Stimulated activated CD4-positive, alpha-beta T cell treated with anti-CD3 and anti-CD28 coated beads, Interleukin-2, amount 100 ng/mL, for 4 hours (primary cell): ENCODE data around the gene ADAMTS3.

ENCODE experiments used
- DNase-seq: peaks from one replicate; pipeline ENCODE4 v3.0.0-alpha.2; 2020; ENCODE audit warnings: low read depth

The ADAMTS3 gene

DNA sequence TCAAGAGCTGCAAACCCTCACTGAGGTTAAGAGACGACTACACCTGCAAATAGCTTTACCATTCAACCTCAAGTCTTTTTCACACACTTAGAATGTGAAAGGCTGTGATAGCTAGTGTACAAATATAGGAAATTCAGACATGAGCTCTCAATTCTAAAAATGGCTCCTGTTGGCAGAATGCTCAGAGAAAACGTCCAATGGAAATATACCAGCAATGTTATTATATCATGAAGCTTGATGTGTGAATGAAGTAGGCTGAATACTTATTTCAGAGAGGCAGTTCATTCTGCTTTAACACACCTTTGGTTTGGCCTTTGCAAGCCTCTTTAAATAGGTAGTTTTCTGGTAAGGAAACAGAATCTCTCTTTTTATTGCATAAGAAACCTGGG lies 227.6 kb downstream of the ADAMTS3 start:
- no peak for DNase-seq

DNA sequence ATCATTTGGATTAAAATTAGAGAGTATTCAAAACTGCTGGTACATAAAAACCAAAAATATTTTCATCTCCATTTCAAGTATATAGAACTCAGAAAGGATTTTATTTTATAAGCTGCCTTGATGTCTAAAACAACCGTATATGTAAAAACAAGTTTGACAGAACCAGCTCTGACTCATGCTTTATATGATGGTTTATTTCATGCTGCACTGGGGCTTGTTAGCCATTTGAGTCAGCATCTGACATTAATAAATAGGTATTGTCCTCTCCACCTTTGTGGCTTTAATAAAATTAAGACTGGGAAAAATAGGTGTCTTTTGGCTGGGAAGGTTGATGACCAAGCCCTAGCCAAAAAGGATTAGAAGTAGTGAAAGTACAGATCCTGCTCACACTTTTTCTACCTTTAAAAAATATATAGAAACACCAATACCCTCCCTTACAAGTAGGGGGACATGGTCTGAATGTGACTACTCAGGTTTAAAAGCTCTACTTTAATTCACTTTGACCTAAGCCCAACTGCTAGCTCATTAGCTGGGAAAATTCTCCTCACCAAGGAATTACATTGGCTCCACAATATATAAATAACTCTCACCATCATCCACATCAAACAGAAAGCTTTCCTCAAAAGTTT lies 228.1 kb downstream of the ADAMTS3 start:
- DNase-seq: no peak

DNA sequence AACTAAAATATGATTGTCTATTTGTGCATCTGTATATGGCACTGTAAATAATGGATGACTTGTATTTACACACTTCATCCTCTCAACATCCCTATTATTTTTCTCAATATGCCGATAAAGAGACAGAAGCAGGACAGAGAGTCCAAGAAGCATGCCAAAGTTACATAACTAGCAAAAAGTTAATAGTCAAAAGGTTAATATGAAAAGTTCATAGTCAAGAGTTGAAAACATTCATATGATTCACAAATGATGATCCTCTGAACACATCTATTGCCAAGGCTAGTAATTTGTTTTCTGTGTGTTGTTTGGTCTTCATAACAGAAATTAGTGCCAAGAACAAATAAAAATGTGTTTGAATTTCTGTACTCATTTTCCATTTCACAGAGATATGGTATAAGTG lies 231.0 kb downstream of the ADAMTS3 start:
- no peak for DNase-seq

DNA sequence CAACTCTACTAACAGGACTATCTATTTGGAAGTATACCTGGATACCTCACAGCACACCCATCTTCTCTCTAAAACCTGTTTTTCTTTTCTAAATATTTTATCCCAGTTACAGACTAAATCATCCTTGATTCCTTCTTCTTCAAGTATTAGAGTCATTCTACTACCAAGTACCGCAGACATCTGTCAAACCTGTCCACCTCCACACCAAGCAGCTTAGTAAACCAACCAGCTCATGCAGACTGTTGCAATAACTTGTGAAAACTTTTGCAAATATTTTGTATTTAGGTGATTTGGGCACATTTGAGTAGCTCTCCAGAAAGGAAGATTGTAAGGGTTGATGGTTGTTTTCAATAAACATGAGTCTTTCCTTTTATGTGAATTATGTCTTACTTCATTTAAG lies 238.6 kb downstream of the ADAMTS3 start:
- no peak for DNase-seq

DNA sequence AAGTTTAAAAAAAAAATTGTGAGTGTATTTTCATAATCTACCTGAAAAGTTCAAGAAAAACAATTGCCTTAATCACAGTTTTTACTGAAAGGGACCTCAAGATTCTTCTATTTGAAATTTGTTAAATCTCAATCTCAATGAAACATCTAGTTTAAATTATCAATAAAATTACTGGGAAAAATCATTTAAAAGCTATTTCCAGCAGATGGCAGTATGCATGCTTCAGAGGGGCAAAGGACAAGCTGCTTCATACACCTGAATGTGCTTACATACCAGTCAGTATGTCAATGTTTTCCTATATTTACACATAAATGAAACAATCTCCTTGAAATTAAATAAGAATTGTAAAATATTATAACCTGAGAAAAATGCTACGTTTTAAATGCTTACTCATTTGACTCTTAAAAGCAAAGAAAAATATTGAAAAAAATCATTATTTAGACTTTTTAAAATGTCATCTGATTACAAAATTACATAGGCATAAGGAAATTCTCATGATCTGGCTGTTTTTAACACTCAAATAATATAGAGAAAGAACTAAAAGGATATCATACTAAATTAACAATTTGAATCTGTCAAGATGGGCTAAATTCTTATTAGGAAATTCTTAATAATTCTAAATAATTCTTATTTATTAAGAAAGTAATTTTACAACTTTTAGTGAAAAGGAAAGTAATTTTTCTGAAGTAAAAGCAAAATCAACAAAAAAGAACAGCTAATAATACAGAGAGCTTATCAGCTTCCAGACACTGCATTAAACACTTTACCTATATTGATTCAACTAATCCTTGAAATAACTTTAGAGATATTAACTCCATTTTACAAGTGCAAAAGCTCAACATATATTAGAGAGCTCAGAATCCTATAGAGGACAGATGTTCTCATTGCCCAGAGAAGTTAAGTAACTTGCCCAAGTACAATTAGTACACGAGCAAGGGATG lies 242.1 kb downstream of the ADAMTS3 start:
- no peak for DNase-seq

DNA sequence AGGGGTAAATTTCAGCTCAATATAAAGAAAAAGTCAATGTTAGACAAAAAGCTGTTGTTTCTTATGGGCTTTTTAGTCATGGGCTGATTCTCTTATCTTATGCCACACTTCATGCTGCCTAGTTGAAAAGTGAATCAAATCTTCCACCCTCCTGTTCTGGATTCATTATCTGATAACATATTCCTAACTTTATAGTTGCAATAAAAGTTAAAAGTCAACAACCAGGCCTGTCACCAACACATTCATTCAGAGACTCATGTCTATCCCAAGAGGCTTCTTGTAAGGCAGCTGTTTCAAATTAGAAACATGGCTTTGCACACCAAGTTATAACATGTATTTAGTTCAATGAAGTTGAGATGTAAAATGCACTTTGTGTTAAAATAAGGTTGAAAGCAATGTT lies 243.8 kb downstream of the ADAMTS3 start:
- DNase-seq: no peak

DNA sequence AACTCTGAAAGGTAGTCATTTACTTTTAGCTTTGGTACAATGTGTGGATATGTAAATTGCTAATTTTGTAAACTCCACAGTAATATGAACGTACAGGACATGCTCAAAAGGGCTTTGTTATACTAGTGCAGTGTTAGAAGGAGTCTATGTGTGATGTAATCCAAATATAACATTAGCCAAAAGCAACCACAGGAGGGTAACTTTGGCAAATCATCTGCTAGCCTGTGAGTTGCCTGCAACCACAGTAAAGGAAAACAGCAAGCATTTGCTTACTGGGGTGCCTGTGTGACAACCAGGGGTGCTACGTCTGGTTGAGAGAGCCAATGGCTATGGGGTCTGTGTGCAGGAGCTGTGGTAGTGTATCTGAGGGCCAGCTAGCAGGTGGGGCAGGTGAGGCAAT lies 245.8 kb downstream of the ADAMTS3 start:
- no peak for DNase-seq

DNA sequence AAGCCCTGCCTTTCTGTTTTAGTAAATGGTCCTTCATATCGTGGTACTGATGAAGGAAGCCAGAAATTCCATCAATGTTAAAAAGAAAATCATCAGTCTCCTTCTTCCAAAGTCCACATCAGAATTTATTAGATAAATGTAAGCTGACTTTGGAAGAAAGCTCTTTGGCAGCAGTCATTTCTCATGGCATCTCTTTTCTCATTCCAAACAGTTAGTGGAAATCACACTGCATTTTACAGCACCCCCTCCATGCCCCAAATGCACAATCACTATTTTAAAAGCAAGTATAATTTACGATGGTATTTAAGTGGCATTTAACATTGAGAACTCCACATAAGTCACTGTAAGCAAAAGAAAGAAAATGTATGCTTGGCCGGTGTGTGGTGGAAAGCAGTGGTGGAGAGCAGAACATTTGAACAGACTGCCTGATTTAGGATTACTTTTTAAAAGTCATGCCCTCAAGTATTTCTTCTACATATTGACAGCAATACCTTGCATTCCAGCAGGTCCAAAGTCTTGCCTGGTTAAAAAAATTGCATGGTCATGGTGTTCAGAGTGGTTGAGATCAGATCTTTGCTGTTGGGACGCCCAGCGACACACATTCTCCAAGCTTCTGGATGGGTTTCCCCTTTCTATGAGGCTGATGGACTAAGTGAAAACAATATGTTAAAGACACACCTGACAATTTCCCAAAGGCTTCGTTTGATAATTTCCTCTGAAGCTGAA lies 248.6 kb downstream of the ADAMTS3 start:
- DNase-seq: no peak

DNA sequence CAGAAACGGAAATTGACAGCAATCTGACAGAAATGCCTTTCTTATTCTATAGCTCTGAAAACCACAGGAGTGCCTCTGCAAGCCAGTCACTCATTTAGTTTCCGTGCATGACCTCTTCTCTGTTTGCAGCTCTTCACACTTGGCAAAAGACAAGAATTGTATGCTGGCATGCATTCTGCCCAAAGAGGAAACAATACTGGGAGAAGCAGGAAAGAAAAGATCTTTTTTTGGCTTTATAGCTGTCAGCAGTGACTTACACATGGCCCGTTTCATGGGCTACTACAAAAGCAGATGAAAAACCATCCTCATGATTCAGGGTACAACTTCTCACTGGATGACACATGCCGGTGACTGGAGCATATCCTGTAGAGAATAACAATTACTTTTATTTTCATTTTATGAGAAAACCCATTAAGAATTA lies 249.4 kb downstream of the ADAMTS3 start:
- DNase-seq: no peak

DNA sequence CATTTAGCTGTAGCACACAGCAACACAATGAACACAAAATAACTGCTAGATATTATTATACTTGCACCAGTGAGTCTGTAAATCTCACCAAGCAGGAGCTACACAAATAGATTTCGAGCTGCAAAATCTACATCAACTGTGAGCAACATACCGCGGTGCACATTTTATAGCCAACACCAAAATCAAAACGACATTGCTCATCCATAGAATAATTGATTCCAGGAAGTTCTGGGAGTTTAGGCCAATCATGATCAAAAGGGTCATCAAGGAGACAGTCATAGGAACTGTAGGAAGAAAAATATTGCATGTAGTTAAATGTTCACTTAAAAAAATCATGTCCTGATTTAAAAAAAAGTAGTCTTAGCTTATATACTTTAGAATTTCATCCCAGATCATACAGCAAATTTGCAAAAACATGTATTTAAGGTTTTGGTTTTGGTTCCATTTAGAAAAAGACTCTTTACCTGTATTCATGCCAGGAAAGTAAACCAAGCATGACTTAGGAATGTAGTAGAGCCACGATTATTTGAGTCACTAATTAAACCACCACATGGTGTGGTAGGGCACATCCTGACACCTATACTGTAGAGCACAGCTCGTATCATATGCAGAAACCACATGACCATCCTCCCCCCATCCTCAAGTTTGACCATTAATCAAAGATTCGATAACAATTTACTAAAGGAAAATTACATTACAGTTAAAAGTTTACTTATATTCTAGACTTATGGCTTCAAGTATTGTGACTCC lies 250.4 kb downstream of the ADAMTS3 start:
- DNase-seq: no peak

DNA sequence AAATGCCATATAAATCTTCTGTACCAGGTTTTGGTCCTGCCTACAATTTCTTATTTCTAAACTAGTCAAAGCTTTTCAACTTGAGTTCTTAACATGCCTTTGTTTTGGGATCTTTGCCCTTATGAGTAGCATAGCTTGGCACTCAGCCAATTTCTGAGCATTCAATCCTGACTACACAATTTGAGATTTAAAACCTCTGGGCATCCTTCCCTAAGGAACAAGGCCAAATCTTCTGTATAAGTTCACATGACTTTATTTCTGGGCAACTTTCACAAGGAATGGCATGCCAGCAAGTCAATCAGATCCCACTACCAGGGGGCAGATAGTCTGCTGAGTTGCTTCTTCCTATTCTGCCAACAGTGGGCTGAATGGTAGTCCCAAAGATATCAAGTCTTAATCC lies 254.2 kb downstream of the ADAMTS3 start:
- no peak for DNase-seq

DNA sequence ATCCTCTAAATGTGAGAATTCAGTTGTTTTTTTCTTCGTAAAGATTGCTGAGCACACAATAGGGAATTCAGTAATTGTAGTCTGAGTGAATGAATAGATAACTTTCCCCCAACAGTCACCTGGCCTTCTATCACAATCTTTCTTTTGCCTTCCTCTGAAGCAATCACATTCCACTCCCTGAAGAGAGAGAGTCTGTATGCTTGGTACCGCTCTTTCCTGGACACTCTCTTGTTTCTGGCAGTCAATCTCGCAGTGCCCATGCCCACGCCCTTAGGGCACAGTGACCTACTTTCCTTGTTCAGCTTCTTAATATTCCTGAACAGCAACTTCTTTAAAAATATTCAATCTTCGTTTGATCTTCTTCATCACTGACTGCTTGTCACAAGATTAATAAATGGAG lies 255.9 kb downstream of the ADAMTS3 start:
- DNase-seq: no peak

DNA sequence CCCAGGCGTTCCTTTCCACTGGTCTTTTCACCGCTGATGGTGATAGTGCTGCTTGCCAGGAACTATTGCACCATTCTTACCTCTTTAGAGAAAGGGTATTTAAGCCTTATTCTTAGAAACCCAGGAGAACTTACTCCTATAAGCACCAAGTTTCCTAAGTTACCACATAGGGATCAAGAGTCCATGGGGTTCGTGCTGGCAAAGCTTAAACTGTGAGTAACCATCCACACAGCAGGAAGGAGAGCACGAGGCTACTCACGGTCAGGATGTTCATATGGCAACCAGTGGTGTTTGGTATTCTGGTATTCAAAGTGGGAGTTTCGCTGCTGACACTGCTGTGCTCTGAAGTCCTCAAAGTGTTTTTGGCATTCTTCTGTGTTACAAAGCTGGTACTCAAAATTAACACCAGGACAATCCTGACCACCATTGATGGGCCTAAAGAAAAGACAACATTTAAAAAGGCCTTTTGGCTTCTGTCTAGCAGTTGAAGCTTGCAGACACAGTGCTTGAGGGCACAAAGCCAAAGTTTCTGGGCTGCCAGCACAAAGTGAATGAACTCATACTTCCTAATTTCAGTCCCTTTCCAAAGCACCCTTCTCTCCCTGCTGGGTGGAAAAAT lies 256.9 kb downstream of the ADAMTS3 start:
- no peak for DNase-seq

DNA sequence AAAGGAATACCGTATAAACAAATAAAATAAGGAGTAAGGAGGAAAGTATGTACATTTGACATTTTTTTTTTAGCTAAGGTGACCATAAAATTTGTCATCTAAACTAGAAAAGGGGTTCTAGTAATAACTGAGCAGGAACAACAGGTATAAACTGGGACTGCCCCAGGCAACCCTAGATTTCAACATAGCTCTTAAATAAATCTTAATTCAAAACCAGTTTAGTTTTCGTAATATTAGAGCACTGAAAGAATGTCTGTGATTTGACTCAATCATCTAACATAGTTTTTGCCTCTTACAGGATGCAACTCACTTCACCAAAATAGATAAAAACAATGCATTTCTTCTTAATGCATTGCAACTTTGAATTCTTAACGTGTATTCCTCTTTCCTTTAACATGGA lies 257.7 kb downstream of the ADAMTS3 start:
- DNase-seq: no peak

DNA sequence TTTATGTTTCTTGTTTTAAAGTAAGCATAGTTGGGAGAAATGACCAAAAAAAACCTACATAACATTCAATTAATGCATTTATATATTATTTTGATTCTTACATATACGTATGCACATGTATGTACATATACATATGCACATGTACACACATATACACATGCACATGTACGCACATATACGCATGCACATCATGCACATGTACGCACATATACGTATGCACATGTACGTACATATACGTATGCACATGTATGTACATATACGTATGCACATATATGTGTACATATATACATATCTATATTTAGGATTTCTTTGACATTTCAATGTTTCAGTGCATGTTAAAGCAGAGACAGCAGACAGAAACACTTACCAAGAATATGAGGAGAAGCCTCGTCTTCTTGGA lies 263.4 kb downstream of the ADAMTS3 start:
- no peak for DNase-seq

DNA sequence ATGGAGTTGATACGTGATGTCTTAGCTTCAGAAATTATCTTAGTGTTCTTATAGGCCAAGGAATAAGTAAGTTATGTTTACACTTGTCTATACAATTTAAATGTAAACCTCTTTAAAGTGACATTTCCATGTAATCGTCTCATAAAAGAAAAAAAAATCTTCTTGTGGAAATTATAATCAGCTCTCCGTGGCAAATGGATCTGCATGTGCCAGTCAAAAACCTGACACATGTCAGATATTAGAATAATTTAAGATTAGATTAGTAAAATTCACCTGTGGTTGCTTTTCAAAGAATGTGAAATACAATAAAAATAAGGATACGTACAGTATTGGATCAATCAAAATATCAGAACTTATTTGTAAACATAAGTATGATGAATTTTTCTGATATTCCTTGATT lies 263.9 kb downstream of the ADAMTS3 start:
- DNase-seq: no peak

DNA sequence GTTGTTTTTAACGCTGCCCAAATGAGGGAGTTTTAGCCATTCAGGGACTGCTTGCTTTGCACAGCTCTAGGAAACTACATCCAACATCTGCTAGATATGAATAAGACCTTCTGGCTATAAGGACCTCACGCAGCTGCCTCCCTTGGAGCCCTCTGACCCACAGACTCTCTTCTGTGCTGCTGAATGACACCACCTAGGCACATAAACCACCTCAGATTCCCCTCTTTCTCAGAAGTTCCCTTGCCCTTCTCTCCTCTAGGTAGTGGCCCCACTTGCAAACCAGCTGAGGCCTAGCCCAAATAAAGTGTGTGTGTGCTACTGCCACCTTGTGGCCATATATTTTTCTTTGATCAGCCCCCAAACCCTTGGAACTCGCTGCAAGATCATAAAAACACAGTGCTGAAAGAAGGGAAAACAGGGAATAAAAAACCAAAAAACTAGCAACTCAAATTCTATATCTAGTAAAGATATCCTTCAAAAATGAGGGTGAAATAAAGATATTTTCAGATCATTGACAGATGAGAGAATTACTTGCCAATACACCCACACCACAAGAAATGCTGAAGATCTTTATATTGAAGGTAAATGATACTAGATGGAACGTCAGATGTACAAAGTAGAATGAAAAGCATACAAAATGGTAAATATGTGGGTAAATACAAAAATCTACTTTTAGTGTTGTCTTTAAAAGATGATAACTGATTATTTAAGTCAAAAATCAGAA lies 265.9 kb downstream of the ADAMTS3 start:
- DNase-seq: peak; percentile 11

DNA sequence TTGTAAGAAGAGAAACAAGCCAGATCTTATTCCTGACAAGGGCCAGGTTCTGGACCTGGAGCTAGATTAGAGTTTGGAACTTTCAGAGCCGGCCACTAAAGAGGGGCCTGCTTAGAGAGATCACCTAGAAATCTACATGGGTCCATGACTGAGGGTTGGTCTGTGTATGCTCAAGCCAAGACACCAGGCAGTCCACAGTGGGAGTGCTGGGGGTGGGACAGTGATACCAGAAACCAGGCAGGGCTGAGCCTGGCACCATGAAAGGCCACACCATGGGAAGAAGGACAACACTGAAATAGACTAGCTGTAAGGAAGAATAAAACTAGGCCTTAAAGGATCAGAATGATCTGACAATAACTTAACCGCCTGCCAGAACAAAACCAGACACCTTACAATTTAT lies 267.3 kb downstream of the ADAMTS3 start:
- DNase-seq: no peak

DNA sequence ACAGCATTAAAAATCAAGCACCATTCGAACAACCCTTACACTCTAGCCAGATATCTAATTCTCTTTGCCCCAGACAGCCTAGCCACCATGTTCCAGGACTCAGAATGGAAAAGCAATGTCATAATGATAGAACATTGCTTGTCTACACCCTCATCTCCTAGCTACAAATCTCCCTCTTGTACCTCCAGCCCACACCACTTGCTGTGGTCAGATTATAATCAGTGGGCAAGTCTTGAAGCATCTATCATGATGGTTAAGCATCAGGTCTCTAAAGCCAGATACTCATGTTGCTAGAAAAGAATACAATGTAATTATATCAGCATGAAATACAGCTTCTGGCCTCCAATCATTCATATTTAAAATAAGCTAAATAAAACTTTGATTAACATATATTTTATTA lies 268.9 kb downstream of the ADAMTS3 start:
- DNase-seq: no peak

DNA sequence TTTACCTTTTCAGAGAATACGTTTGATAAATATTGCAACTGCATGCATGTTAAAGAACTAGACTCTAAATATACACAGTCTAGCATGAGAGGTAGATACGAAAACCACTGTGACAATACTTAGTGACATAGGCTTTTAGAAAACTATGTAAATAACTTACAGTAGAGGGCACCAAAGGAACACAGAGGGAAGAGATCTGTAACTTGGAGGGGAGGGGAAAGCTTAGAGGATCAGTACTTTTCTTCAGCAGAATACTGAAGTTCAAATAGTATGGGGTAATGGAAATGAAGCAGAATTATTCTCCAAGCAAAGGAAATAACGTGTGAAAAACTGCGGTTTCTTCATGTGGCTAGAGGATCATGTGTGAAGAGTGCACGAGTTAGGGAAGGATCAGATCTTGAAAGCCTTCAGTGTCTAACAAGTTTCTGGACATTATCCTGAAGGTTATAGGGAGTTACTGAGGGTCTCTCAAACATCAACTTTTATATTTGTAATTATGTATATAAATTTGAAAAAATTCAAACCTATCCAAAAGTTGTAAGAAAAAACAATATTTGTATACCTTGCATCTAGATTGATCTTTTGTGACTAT lies 273.0 kb downstream of the ADAMTS3 start:
- no peak for DNase-seq

DNA sequence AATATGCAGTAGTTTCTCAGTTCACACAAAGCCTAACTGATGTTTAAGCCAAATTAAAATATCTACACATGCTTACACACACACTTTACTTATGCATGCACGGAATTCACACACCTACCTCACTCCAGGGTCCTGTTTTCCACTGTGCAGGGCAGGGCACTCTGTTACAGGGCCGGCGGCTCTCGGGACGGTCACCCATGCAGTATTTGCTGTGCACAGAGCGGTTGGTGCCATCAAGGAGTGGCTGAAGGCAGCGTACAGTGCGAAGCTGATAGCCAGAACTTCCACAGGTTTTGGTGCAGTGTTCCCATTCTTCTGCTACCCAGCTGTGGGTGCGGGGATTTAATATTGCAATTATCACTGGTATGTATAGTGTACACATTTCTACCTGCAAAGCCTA lies 278.3 kb downstream of the ADAMTS3 start:
- no peak for DNase-seq
